NCI-H2107 treated with DMSO at 0.1 percent for 48 hours (cell line): ENCODE results near the gene LY6G5B.

Source experiments
- DNase-seq: peaks from one replicate; lab custom pipeline; 2025; ENCODE audit not compliant: unreplicated experiment; lab: John Stamatoyannopoulos, UW

The LY6G5B gene

GRCh38 chr6:31669676-31670075 lies at the start of gene LY6G5B:
Gene LY6G5B, plus strand, starts transcription at chr6:31669976. Its CDS starts 975 bp downstream, at chr6:31670951.
- DNase-seq: no peak

- no peak for DNase-seq
Observed at GRCh38 chr6:31620586-31621319, 49.0 kb upstream of the LY6G5B start, which contains the start of gene PRRC2A. Gene PRRC2A, plus strand, starts transcription at chr6:31620715. Its CDS starts 2,075 bp downstream, at chr6:31622790.

GRCh38 chr6:31621320-31621939 lies 48.3 kb upstream of the LY6G5B start:
- no peak for DNase-seq

- DNase-seq: no peak
Observed at GRCh38 chr6:31621991-31622390, 47.8 kb upstream of the LY6G5B start.

GRCh38 chr6:31622684-31623091 lies 47.1 kb upstream of the LY6G5B start:
- no peak for DNase-seq

- DNase-seq: no peak
Observed at GRCh38 chr6:31624070-31624469, 45.7 kb upstream of the LY6G5B start.

GRCh38 chr6:31626952-31627351 lies 42.8 kb upstream of the LY6G5B start:
- DNase-seq: no peak

- DNase-seq: no peak
Observed at GRCh38 chr6:31627690-31628287, 42.0 kb upstream of the LY6G5B start.

GRCh38 chr6:31629014-31629413 lies 40.8 kb upstream of the LY6G5B start:
- DNase-seq: no peak

GRCh38 chr6:31630177-31630934 lies 39.4 kb upstream of the LY6G5B start:
- DNase-seq: no peak

GRCh38 chr6:31631209-31631608 lies 38.6 kb upstream of the LY6G5B start:
- no peak for DNase-seq

GRCh38 chr6:31631681-31632278 lies 38.0 kb upstream of the LY6G5B start:
- DNase-seq: no peak

- DNase-seq: no peak
Observed at GRCh38 chr6:31632279-31632946, 37.4 kb upstream of the LY6G5B start.

- DNase-seq: no peak
Observed at GRCh38 chr6:31633447-31633846, 36.3 kb upstream of the LY6G5B start.

- DNase-seq: no peak
Observed at GRCh38 chr6:31634131-31634530, 35.6 kb upstream of the LY6G5B start.

- no peak for DNase-seq
Observed at GRCh38 chr6:31634969-31635575, 34.7 kb upstream of the LY6G5B start.

GRCh38 chr6:31636698-31637596 lies 32.8 kb upstream of the LY6G5B start:
- no peak for DNase-seq

- no peak for DNase-seq
Observed at GRCh38 chr6:31639043-31639442, 30.7 kb upstream of the LY6G5B start.

GRCh38 chr6:31639449-31639861 lies 30.3 kb upstream of the LY6G5B start:
- no peak for DNase-seq
